Measurements from ENCODE around the gene HMCN2.

HMCN2 gene

GRCh38 chr9:130454096-130454811 lies 188.7 kb downstream of the HMCN2 start:
- no peak overlapping the region for H3K4me3 ChIP-seq (ENCODE audit: low read depth, low read length)

GRCh38 chr9:130454812-130455325 lies 189.3 kb downstream of the HMCN2 start:
- Histone ChIP-seq H2AFZ (ENCODE audit: low read length, unreplicated experiment) (no peak overlapping the region), H3K27ac (ENCODE audit: low read depth, low read length) (no peak overlapping the region), H3K27me3 (ENCODE audit: insufficient read depth, low read length) (no peaks in the 10 kb centered on the region), H3K4me1 (ENCODE audit: control insufficient read depth, insufficient read depth, low read length, unreplicated experiment) (peaks cover 17% of the 10 kb centered on the region), H3K4me3 (ENCODE audit: low read depth, low read length) (no peak overlapping the region), H3K79me2 (ENCODE audit: control insufficient read depth, insufficient read depth, low read length, unreplicated experiment) (peaks cover under 1% of the 10 kb centered on the region), H3K36me3 (ENCODE audit: insufficient read depth, low read length) (no peaks in the 10 kb centered on the region)

More at GRCh38 chr9:130454096-130454811, 188.7 kb downstream of the HMCN2 start:
- Histone ChIP-seq H3K4me1 (ENCODE audit: control insufficient read depth, insufficient read depth, low read length, unreplicated experiment) (peaks cover 17% of the 10 kb centered on the region), H3K36me3 (ENCODE audit: insufficient read depth, low read length) (no peaks in the 10 kb centered on the region), H3K79me2 (ENCODE audit: control insufficient read depth, insufficient read depth, low read length, unreplicated experiment) (peaks cover 4% of the 10 kb centered on the region), H2AFZ (ENCODE audit: low read length, unreplicated experiment) (no peak overlapping the region), H3K27me3 (ENCODE audit: insufficient read depth, low read length) (no peaks in the 10 kb centered on the region), H3K27ac (ENCODE audit: low read depth, low read length) (no peak overlapping the region)

- H3K4me3 ChIP-seq (ENCODE audit: low read depth, low read length) = no peak overlapping the region
- H3K4me1 ChIP-seq (ENCODE audit: control insufficient read depth, insufficient read depth, low read length, unreplicated experiment) = no peaks in the 10 kb centered on the region
- H3K27me3 ChIP-seq (ENCODE audit: insufficient read depth, low read length) = no peaks in the 10 kb centered on the region
- H2AFZ ChIP-seq (ENCODE audit: low read length, unreplicated experiment) = no peak overlapping the region
- H3K36me3 ChIP-seq (ENCODE audit: insufficient read depth, low read length) = no peaks in the 10 kb centered on the region
- H3K27ac ChIP-seq (ENCODE audit: low read depth, low read length) = no peak overlapping the region
- no peaks in the 10 kb centered on the region for H3K79me2 ChIP-seq (ENCODE audit: control insufficient read depth, insufficient read depth, low read length, unreplicated experiment)
These were observed 192.7 kb downstream of the HMCN2 start for GRCh38 chr9:130458027-130458803.

- Histone ChIP-seq H3K79me2 (ENCODE audit: control insufficient read depth, insufficient read depth, low read length, unreplicated experiment) (no peaks in the 10 kb centered on the region), H3K4me3 (ENCODE audit: low read depth, low read length) (no peak overlapping the region), H3K36me3 (ENCODE audit: insufficient read depth, low read length) (no peaks in the 10 kb centered on the region), H3K4me1 (ENCODE audit: control insufficient read depth, insufficient read depth, low read length, unreplicated experiment) (no peaks in the 10 kb centered on the region), H3K27me3 (ENCODE audit: insufficient read depth, low read length) (no peaks in the 10 kb centered on the region), H2AFZ (ENCODE audit: low read length, unreplicated experiment) (no peak overlapping the region), H3K27ac (ENCODE audit: low read depth, low read length) (no peak overlapping the region)
These were observed 193.2 kb downstream of the HMCN2 start for GRCh38 chr9:130458804-130459067.

- Histone ChIP-seq H3K4me3 (ENCODE audit: low read depth, low read length) (no peak overlapping the region), H3K79me2 (ENCODE audit: control insufficient read depth, insufficient read depth, low read length, unreplicated experiment) (no peaks in the 10 kb centered on the region), H3K4me1 (ENCODE audit: control insufficient read depth, insufficient read depth, low read length, unreplicated experiment) (no peaks in the 10 kb centered on the region), H3K27me3 (ENCODE audit: insufficient read depth, low read length) (no peaks in the 10 kb centered on the region), H3K27ac (ENCODE audit: low read depth, low read length) (no peak overlapping the region), H3K36me3 (ENCODE audit: insufficient read depth, low read length) (no peaks in the 10 kb centered on the region), H2AFZ (ENCODE audit: low read length, unreplicated experiment) (no peak overlapping the region)
These were observed 193.6 kb downstream of the HMCN2 start for GRCh38 chr9:130459151-130459550.

- no peak overlapping the region for H2AFZ ChIP-seq (ENCODE audit: low read length, unreplicated experiment)
- H3K79me2 ChIP-seq (ENCODE audit: control insufficient read depth, insufficient read depth, low read length, unreplicated experiment) = no peaks in the 10 kb centered on the region
- H3K4me1 ChIP-seq (ENCODE audit: control insufficient read depth, insufficient read depth, low read length, unreplicated experiment) = no peaks in the 10 kb centered on the region
- H3K36me3 ChIP-seq (ENCODE audit: insufficient read depth, low read length) = no peaks in the 10 kb centered on the region
- H3K27me3 ChIP-seq (ENCODE audit: insufficient read depth, low read length) = no peaks in the 10 kb centered on the region
- no peak overlapping the region for H3K27ac ChIP-seq (ENCODE audit: low read depth, low read length)
- no peak overlapping the region for H3K4me3 ChIP-seq (ENCODE audit: low read depth, low read length)
These were observed 194.5 kb downstream of the HMCN2 start for GRCh38 chr9:130459941-130460669.

GRCh38 chr9:130461218-130461630 lies 195.7 kb downstream of the HMCN2 start:
- no peaks in the 10 kb centered on the region for H3K36me3 ChIP-seq (ENCODE audit: insufficient read depth, low read length)

GRCh38 chr9:130461731-130462130 lies 196.2 kb downstream of the HMCN2 start:
- Histone ChIP-seq H2AFZ (ENCODE audit: low read length, unreplicated experiment) (no peak overlapping the region), H3K36me3 (ENCODE audit: insufficient read depth, low read length) (no peaks in the 10 kb centered on the region), H3K79me2 (ENCODE audit: control insufficient read depth, insufficient read depth, low read length, unreplicated experiment) (no peaks in the 10 kb centered on the region), H3K4me3 (ENCODE audit: low read depth, low read length) (no peak overlapping the region), H3K27ac (ENCODE audit: low read depth, low read length) (no peak overlapping the region), H3K27me3 (ENCODE audit: insufficient read depth, low read length) (no peaks in the 10 kb centered on the region), H3K4me1 (ENCODE audit: control insufficient read depth, insufficient read depth, low read length, unreplicated experiment) (no peaks in the 10 kb centered on the region)

More at GRCh38 chr9:130461218-130461630, 195.7 kb downstream of the HMCN2 start:
- no peak overlapping the region for H2AFZ ChIP-seq (ENCODE audit: low read length, unreplicated experiment)
- H3K4me1 ChIP-seq (ENCODE audit: control insufficient read depth, insufficient read depth, low read length, unreplicated experiment) = no peaks in the 10 kb centered on the region
- H3K27me3 ChIP-seq (ENCODE audit: insufficient read depth, low read length) = no peaks in the 10 kb centered on the region
- H3K79me2 ChIP-seq (ENCODE audit: control insufficient read depth, insufficient read depth, low read length, unreplicated experiment) = no peaks in the 10 kb centered on the region
- no peak overlapping the region for H3K4me3 ChIP-seq (ENCODE audit: low read depth, low read length)
- no peak overlapping the region for H3K27ac ChIP-seq (ENCODE audit: low read depth, low read length)

GRCh38 chr9:130462685-130463540 lies 197.4 kb downstream of the HMCN2 start:
- Histone ChIP-seq H3K36me3 (ENCODE audit: insufficient read depth, low read length) (no peaks in the 10 kb centered on the region), H3K27ac (ENCODE audit: low read depth, low read length) (no peak overlapping the region), H3K4me1 (ENCODE audit: control insufficient read depth, insufficient read depth, low read length, unreplicated experiment) (no peaks in the 10 kb centered on the region), H2AFZ (ENCODE audit: low read length, unreplicated experiment) (no peak overlapping the region), H3K79me2 (ENCODE audit: control insufficient read depth, insufficient read depth, low read length, unreplicated experiment) (no peaks in the 10 kb centered on the region), H3K27me3 (ENCODE audit: insufficient read depth, low read length) (no peaks in the 10 kb centered on the region), H3K4me3 (ENCODE audit: low read depth, low read length) (no peak overlapping the region)
